Testis (tissue), 3 donors: ENCODE data around the gene TCERG1L. TPM values are rescaled to one million over a fixed set of nuclear protein-coding genes. Genes with fewer than 3 reads are reported as not detected.
"Not testable (repeated sequence)": the region's sequence is repeated elsewhere in the genome, so short reads cannot be mapped to it uniquely, and the experiment has no call there.

Experiments
- DNase-seq: peaks from one replicate; pipeline ENCODE4 v3.0.0-alpha.2; 2019
- H3K27ac ChIP-seq, 2 donors: fragments of 200-600 bp; sonication (generic); one replicate each; pipeline ENCODE4 v1.5.1; 2019
- H3K27me3 ChIP-seq: fragments of 200-600 bp; sonication (generic); one replicate; pipeline ENCODE4 v1.5.1; 2019
- H3K36me3 ChIP-seq: fragments of 200-600 bp; sonication (generic); one replicate; pipeline ENCODE4 v1.5.1; 2017; ENCODE audit warnings: low read depth; ENCODE audit errors: missing control alignments
- H3K4me1 ChIP-seq: fragments of 200-600 bp; sonication (generic); one replicate; pipeline ENCODE4 v1.5.1; 2019
- H3K4me3 ChIP-seq, 2 donors: fragments of 200-600 bp; sonication (generic); one replicate each; pipeline ENCODE4 v1.5.1; 2017 to 2019
- H3K9me3 ChIP-seq: fragments of 200-600 bp; sonication (generic); one replicate; pipeline ENCODE4 v1.5.1; 2017
- POLR2A ChIP-seq: fragments of 450-650 bp; IDR thresholded peaks from one replicate; pipeline ENCODE4 v1.6.1; 2017; ENCODE audit warnings: antibody characterized with exemption, mild to moderate bottlenecking, moderate library complexity
- WGBS, 2 donors: methylation state at CpG; one replicate each; pipeline ENCODE4 v1.1.5; 2018; 5-methylcytosine and 5-hydroxymethylcytosine counted together
- intact Hi-C: fragments of 100-400 bp; cut with DNase I; formaldehyde crosslinking; loops from one replicate; pipeline ENCODE4 v1.15.1; 2023; ENCODE audit warnings: low total_unique reads
- polyA plus RNA-seq: library from polyadenylated mRNA; stranded (reverse); fragments of 350-450 nt; fragmentation: Illumina TruSeq; extraction: RNeasy Lipid Tissue Mini Kit (QIAGEN cat#74804); gene quantifications from one replicate; pipeline ENCODE4 v1.2.3, GENCODE V29; 2014; ENCODE audit warnings: low read depth, low replicate concordance; ENCODE audit not compliant: insufficient read depth
- total RNA-seq, 2 donors: library from RNA; depleted of rRNA; stranded (reverse); fragments of >200 nt; gene quantifications; one replicate each; pipeline ENCODE4 v1.2.3, GENCODE V29; 2016
- TF ChIP-seq, protein P1 (sequence below), 3 experiments: fragments of 450-650 bp in 2 of 3; fragments of 200-600 bp in 1 of 3; sonication (generic) in 1 of 3; IDR thresholded peaks; one replicate each; pipeline ENCODE4 v1.5.1; 2016 to 2019; ENCODE audit warnings: antibody characterized with exemption in 3 of 3, mild to moderate bottlenecking in 2 of 3, moderate library complexity in 1 of 3

TCERG1L gene
- total and polyA plus RNA-seq, 3 donors from 2014 or later: 3.0 to 8.3 (median 7.7) TPM

DNA sequence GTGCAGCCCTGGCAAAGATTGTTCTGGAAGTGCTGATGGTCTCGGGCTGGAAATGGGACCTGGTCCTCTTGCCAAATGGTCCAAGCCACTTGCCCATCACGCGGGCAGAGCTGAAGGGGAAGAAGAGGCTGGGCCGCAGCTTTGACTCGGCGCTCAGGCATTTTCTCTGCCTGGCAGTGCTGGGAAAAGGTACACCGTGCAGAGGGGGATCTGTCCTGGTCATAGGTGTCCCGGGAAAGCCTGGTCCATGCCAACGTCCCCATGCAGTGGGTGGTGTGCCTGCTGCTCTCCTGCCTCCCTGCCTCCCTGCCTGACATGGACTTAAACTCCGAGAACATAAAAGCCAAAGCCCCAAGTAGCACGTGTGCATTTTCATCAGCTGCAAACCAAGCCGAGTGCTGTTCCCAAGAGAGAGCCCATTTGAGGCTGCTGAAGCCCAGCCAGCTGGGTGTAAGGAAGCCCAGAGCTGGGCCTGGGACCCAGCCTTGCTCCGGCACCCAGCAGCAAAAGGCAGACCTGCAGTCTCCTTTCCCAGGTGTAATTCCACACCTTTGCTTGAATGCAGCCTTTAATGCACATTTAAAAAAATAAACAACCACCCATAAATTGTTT lies 72.7 kb downstream of the TCERG1L start:
- Histone ChIP-seq H3K27me3 (no peaks in the 10 kb centered on the region), H3K4me3 (no peak overlapping the region), H3K4me1 (no peaks in the 10 kb centered on the region), H3K36me3 (no peaks in the 10 kb centered on the region), H3K9me3 (no peaks in the 10 kb centered on the region), H3K27ac (no peak overlapping the region)
- intact Hi-C loops: no loop called here
- WGBS, 2 donors: 84 to 88% methylated on average over 12 to 13 of the region's 13 CpGs
- TF ChIP-seq, protein P1, sequence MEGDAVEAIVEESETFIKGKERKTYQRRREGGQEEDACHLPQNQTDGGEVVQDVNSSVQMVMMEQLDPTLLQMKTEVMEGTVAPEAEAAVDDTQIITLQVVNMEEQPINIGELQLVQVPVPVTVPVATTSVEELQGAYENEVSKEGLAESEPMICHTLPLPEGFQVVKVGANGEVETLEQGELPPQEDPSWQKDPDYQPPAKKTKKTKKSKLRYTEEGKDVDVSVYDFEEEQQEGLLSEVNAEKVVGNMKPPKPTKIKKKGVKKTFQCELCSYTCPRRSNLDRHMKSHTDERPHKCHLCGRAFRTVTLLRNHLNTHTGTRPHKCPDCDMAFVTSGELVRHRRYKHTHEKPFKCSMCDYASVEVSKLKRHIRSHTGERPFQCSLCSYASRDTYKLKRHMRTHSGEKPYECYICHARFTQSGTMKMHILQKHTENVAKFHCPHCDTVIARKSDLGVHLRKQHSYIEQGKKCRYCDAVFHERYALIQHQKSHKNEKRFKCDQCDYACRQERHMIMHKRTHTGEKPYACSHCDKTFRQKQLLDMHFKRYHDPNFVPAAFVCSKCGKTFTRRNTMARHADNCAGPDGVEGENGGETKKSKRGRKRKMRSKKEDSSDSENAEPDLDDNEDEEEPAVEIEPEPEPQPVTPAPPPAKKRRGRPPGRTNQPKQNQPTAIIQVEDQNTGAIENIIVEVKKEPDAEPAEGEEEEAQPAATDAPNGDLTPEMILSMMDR (IDR thresholded peaks at IDR 0.05): no peak
- no peak for TF ChIP-seq POLR2A
- no peak for DNase-seq

DNA sequence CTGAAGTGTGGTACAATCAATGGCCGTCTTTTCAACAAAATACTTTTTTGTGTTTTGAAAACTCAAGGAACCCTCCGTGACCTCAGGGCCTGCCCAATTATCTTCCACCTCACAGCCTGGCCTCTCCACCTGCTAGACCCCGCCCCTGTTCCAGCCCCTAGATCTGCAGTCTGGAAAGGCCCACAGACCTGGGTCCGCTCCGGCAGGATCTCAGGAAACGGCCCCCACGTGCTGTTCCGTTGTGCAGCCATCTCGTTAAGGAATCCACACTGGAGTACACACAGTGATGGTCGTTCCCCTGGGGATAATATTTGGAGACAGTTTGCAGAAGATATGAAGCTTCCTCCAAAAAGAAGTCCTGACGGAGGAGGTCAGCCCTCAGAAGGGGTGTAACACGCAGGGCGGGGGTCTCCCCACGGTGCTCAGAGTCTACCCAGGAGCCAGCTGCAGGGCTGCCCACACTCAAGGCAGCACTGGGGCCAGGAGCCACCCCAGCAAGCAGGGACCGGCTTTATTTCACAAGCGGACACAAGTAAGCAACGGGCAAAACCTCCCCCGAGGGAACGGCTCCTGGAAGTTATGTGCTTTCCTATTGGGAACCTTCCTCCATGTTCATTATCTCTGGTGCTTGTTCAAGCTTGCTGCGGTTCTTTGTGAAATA lies 73.4 kb downstream of the TCERG1L start:
- H3K4me3 ChIP-seq: no peak overlapping the region
- intact Hi-C loops: no loop called here
- TF ChIP-seq, protein P1 (IDR thresholded peaks at IDR 0.05): no peak
- TF ChIP-seq POLR2A: no peak
- H3K27me3 ChIP-seq: no peaks in the 10 kb centered on the region
- no peak overlapping the region for H3K27ac ChIP-seq
- 76 to 78% methylated on average over 20 of the region's 20 CpGs for WGBS, 2 donors
- DNase-seq: no peak
- H3K36me3 ChIP-seq: no peaks in the 10 kb centered on the region
- no peaks in the 10 kb centered on the region for H3K9me3 ChIP-seq
- no peaks in the 10 kb centered on the region for H3K4me1 ChIP-seq

DNA sequence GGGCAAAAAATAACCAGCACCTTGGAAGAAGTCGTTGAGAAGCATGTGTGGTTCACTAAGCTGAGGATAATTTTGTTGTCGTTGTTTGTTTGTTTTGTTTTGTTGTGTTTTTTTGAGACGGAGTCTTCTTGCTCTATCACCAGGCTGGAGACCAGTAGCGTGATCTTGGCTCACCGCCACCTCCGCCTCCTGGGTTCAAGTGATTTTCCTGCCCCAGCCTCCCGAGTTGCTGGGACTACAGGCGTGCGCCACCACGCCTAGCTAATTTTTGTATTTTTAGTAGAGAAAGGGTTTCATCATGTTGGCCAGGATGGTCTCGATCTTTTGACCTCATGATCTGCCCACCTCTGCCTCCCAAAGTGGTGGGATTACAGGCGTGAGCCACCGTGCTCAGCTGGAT lies 76.9 kb downstream of the TCERG1L start:
- H3K4me3 ChIP-seq, H3K27ac ChIP-seq, intact Hi-C loops, H3K9me3 ChIP-seq, H3K4me1 ChIP-seq, H3K27me3 ChIP-seq, H3K36me3 ChIP-seq, DNase-seq: not testable (repeated sequence)
- 85 to 93% methylated on average over 13 of the region's 13 CpGs for WGBS, 2 donors

DNA sequence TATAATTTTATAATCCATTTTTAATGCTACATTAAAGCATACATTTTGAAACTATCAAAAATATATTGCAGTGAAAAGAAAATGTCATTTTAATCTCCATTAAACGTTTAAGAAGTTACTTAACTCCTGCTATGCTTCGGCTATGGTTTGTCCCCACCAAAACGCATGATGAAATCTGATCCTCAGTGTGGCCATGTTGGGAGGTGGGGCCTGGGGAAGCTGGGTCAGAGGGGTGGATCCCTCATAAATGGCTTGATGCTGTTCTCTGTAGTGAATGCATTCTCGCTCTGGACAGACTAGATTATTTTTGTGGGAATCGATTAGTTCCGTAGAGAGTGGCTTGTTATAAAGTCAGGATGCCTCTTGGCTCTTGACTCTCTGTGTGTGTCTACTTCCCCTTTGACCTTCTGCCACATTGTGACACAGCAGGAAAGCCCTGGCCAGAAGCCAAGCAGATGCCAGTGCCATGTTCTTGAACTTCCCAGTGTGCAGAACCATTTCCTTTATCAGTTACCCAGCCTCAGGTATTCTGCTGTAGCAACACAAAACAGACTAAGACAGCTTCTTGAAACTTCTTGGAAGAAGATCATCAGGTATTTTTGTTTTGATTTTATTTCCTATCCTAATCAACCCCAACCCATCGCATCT lies 77.8 kb downstream of the TCERG1L start:
- TF ChIP-seq, protein P1 (IDR thresholded peaks at IDR 0.05): no peak
- TF ChIP-seq POLR2A: no peak
- no peak overlapping the region for H3K4me3 ChIP-seq
- H3K4me1 ChIP-seq: no peaks in the 10 kb centered on the region
- H3K9me3 ChIP-seq: no peaks in the 10 kb centered on the region
- WGBS, 2 donors: 88% methylated on average over 7 of the region's 7 CpGs
- DNase-seq: no peak
- intact Hi-C loops: no loop called here
- no peaks in the 10 kb centered on the region for H3K27me3 ChIP-seq
- H3K36me3 ChIP-seq: no peaks in the 10 kb centered on the region
- H3K27ac ChIP-seq: no peak overlapping the region

DNA sequence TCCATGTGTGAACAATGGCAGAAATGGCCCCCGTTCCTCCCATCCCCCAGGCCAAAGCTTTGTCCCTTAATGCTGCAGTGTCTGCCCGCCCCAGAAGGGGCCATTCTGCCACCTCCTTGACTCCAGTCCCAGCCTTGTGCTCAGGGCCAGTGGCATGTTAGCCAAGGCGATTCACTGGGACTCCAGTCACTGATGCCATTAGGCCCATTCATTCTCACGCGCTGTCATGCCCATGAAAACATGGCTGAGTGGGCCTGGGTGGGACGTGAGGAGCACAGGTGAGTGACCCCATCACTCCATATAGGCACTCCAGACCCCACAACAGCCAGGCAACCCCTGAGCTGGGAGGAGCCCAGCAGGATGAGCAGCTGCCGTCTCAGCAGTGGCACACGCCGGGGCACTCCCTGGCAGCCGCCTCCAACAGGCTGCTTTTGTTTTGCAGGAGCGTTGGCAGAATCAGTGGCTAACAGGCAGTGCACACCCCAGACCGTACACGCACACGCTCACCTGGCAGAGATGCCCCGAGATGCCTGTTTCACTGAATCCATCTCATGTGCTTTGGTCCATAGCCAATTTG lies 79.5 kb downstream of the TCERG1L start:
- DNase-seq: no peak
- intact Hi-C loops: no loop called here

More for the DNA sequence above, 79.5 kb downstream of the TCERG1L start:
- H3K27me3 ChIP-seq: no peaks in the 10 kb centered on the region
- H3K27ac ChIP-seq: no peak overlapping the region
- H3K36me3 ChIP-seq: no peaks in the 10 kb centered on the region
- TF ChIP-seq, protein P1 (IDR thresholded peaks at IDR 0.05): no peak
- TF ChIP-seq POLR2A: no peak
- H3K4me1 ChIP-seq: no peaks in the 10 kb centered on the region
- 89 to 93% methylated on average over 15 of the region's 15 CpGs for WGBS, 2 donors
- no peaks in the 10 kb centered on the region for H3K9me3 ChIP-seq
- H3K4me3 ChIP-seq: no peak overlapping the region
